HG03103 (cell line): Measurements from ENCODE around the gene VEGFA.

Experiments used
- ATAC-seq: cut with Tn5 transposase; IDR thresholded peaks from one replicate; pipeline ENCODE4 v1.9.1; 2021; ENCODE audit warnings: low read depth; ENCODE audit not compliant: unreplicated experiment

VEGFA gene

GRCh38 chr6:43769526-43770371, at the start of gene VEGFA:
VEGFA (plus strand) TSS chr6:43770211.
- peak; percentile 33 for ATAC-seq

- ATAC-seq = no peak
These were observed 49.0 kb upstream of the VEGFA start for GRCh38 chr6:43720999-43721398.

GRCh38 chr6:43722920-43723545, 47.0 kb upstream of the VEGFA start:
- ATAC-seq = no peak

- ATAC-seq = peak; percentile 48
These were observed 46.2 kb upstream of the VEGFA start for GRCh38 chr6:43723737-43724295.

GRCh38 chr6:43724354-43724753, 45.7 kb upstream of the VEGFA start:
- no peak for ATAC-seq

GRCh38 chr6:43724914-43725642, 44.9 kb upstream of the VEGFA start:
- peak; percentile 56 for ATAC-seq

- ATAC-seq = no peak
These were observed 44.1 kb upstream of the VEGFA start for GRCh38 chr6:43725643-43726580.

- no peak for ATAC-seq
These were observed 42.4 kb upstream of the VEGFA start for GRCh38 chr6:43727634-43728033.

- ATAC-seq = no peak
These were observed 41.4 kb upstream of the VEGFA start for GRCh38 chr6:43728586-43728985.

- no peak for ATAC-seq
These were observed 40.5 kb upstream of the VEGFA start for GRCh38 chr6:43729537-43729936.

GRCh38 chr6:43730634-43731033, 39.4 kb upstream of the VEGFA start:
- no peak for ATAC-seq

- no peak for ATAC-seq
These were observed 36.3 kb upstream of the VEGFA start for GRCh38 chr6:43733471-43734293.

GRCh38 chr6:43734294-43734665, 35.7 kb upstream of the VEGFA start:
- ATAC-seq = no peak

GRCh38 chr6:43735642-43736199, 34.3 kb upstream of the VEGFA start:
- no peak for ATAC-seq

- no peak for ATAC-seq
These were observed 33.7 kb upstream of the VEGFA start for GRCh38 chr6:43736211-43736786.

GRCh38 chr6:43736844-43737243, 33.2 kb upstream of the VEGFA start:
- no peak for ATAC-seq

GRCh38 chr6:43737272-43738081, 32.5 kb upstream of the VEGFA start:
- no peak for ATAC-seq

- ATAC-seq = no peak
These were observed 31.7 kb upstream of the VEGFA start for GRCh38 chr6:43738267-43738676.
